ENCODE data around the gene NFATC3. TPM values are rescaled to one million over a fixed set of nuclear protein-coding genes. Genes with fewer than 3 reads are reported as not detected.
"Not testable (repeated sequence)": the region's sequence is repeated elsewhere in the genome, so short reads cannot be mapped to it uniquely, and the experiment has no call there.

The NFATC3 gene
- polyA plus RNA-seq, 1 experiment = 16.7 TPM

GRCh38 chr16:68128577-68129305 is 43.6 kb downstream of the NFATC3 start:
- TF ChIP-seq CTCF (IDR thresholded peaks at IDR 0.05; ENCODE audit: low read depth, low read length) = no peak
- no peaks in the 10 kb centered on the region for H3K27me3 ChIP-seq (ENCODE audit: control insufficient read depth, insufficient read depth, low read length)
- ChIA-PET CTCF (interaction anchor here (0.5 to 1.3 kb wide), 3 partner anchors 12 to 88 kb away, joined by 4 to 5 read pairs (median 5); no protein-coding TSS in a partner anchor), POLR2A (interaction anchor here (0.6 kb wide), 2 partner anchors 36 to 57 kb away, joined by 3 read pairs; no protein-coding TSS in a partner anchor)
- no peaks in the 10 kb centered on the region for H3K9me3 ChIP-seq (ENCODE audit: control insufficient read depth, insufficient read depth, low read length)
- H3K4me3 ChIP-seq (ENCODE audit: low read depth, low read length) = no peak overlapping the region
- H3K27ac ChIP-seq (ENCODE audit: low read depth, low read length) = no peak overlapping the region
- DNase-seq (ENCODE audit: low read depth, low spot score) = no peak

GRCh38 chr16:68130520-68130919 is 45.4 kb downstream of the NFATC3 start:
- ChIA-PET CTCF (interaction anchor here (0.6 to 0.9 kb wide), 2 partner anchors 11 to 100 kb away, joined by 3 to 6 read pairs; no protein-coding TSS in a partner anchor), POLR2A (no interaction called here)
- no peaks in the 10 kb centered on the region for H3K9me3 ChIP-seq (ENCODE audit: control insufficient read depth, insufficient read depth, low read length)
- TF ChIP-seq CTCF (IDR thresholded peaks at IDR 0.05; ENCODE audit: low read depth, low read length) = no peak
- no peak overlapping the region for H3K27ac ChIP-seq (ENCODE audit: low read depth, low read length)
- H3K4me3 ChIP-seq (ENCODE audit: low read depth, low read length) = no peak overlapping the region
- no peaks in the 10 kb centered on the region for H3K27me3 ChIP-seq (ENCODE audit: control insufficient read depth, insufficient read depth, low read length)
- no peak for DNase-seq (ENCODE audit: low read depth, low spot score)

- ChIA-PET CTCF (no interaction called here), POLR2A (no interaction called here)
- H3K4me3 ChIP-seq (ENCODE audit: low read depth, low read length) = no peak overlapping the region
- no peak overlapping the region for H3K27ac ChIP-seq (ENCODE audit: low read depth, low read length)
- H3K27me3 ChIP-seq (ENCODE audit: control insufficient read depth, insufficient read depth, low read length) = no peaks in the 10 kb centered on the region
- DNase-seq (ENCODE audit: low read depth, low spot score) = no peak
- no peaks in the 10 kb centered on the region for H3K9me3 ChIP-seq (ENCODE audit: control insufficient read depth, insufficient read depth, low read length)
- TF ChIP-seq CTCF (IDR thresholded peaks at IDR 0.05; ENCODE audit: low read depth, low read length) = no peak
Measured at GRCh38 chr16:68131813-68132706, 46.9 kb downstream of the NFATC3 start.

- H3K4me3 ChIP-seq (ENCODE audit: low read depth, low read length); H3K9me3 ChIP-seq (ENCODE audit: control insufficient read depth, insufficient read depth, low read length); H3K27me3 ChIP-seq (ENCODE audit: control insufficient read depth, insufficient read depth, low read length); H3K27ac ChIP-seq (ENCODE audit: low read depth, low read length); DNase-seq (ENCODE audit: low read depth, low spot score); POLR2A ChIA-PET; CTCF ChIA-PET: not testable (repeated sequence)
Measured at GRCh38 chr16:68133000-68133399, 47.8 kb downstream of the NFATC3 start.

- CTCF ChIA-PET = no interaction called here
- H3K9me3 ChIP-seq (ENCODE audit: control insufficient read depth, insufficient read depth, low read length) = no peaks in the 10 kb centered on the region
- no peak overlapping the region for H3K27ac ChIP-seq (ENCODE audit: low read depth, low read length)
- TF ChIP-seq CTCF (IDR thresholded peaks at IDR 0.05; ENCODE audit: low read depth, low read length) = no peak
- H3K4me3 ChIP-seq (ENCODE audit: low read depth, low read length) = no peak overlapping the region
- no peaks in the 10 kb centered on the region for H3K27me3 ChIP-seq (ENCODE audit: control insufficient read depth, insufficient read depth, low read length)
- no peak for DNase-seq (ENCODE audit: low read depth, low spot score)
- POLR2A ChIA-PET = no interaction called here
Measured at GRCh38 chr16:68134644-68135043, 49.5 kb downstream of the NFATC3 start.
